H1 (cell line): ENCODE results near the gene ZNF598. TPM values are rescaled to one million over a fixed set of nuclear protein-coding genes. Genes with fewer than 3 reads are reported as not detected.

Experiments
- CTCF ChIA-PET: fragments of 300-600 bp; sonication (Branson Sonifier 250); formaldehyde crosslinking; loops from one replicate; lab custom pipeline; 2021; ENCODE audit not compliant: partially characterized antibody; lab: Charles Lee
- POLR2A ChIA-PET: fragments of 300-600 bp; sonication (Branson Sonifier 250); formaldehyde crosslinking; loops from one replicate; lab custom pipeline; 2021; ENCODE audit warnings: inconsistent platforms; ENCODE audit not compliant: partially characterized antibody; lab: Charles Lee
- DNase-seq, 2 experiments: peaks; one replicate each; pipeline versions ENCODE4 v3.0.0 to v3.0.0-alpha.2; 2010 to 2022; ENCODE audit warnings: low spot score in 2 of 2, low read depth in 1 of 2, mixed read lengths in 1 of 2
- FAIRE-seq: peaks from 2 replicates; lab custom pipeline; 2011; peaks lifted over from hg19 to GRCh38; lab: Jason Lieb, UNC
- H2AFZ ChIP-seq: 2 replicates; pipeline ENCODE4 v1.8.1; 2012; ENCODE audit warnings: low read length, inconsistent platforms
- H2AK5ac ChIP-seq: 2 replicates; pipeline ENCODE4 v1.6.1; 2013; ENCODE audit warnings: low read depth, low read length
- H2BK120ac ChIP-seq: replicated peaks from 2 replicates; pipeline ENCODE3; 2013; ENCODE audit warnings: low read depth, low read length, inconsistent platforms
- H2BK12ac ChIP-seq: 2 replicates; pipeline ENCODE4 v1.6.1; 2013; ENCODE audit warnings: low read depth, low read length
- H2BK15ac ChIP-seq: 2 replicates; pipeline ENCODE4 v1.6.1; 2013; ENCODE audit warnings: low read length
- H2BK20ac ChIP-seq: 2 replicates; pipeline ENCODE4 v1.6.1; 2013; ENCODE audit warnings: low read length
- H2BK5ac ChIP-seq: 2 replicates; pipeline ENCODE4 v1.6.1; 2013; ENCODE audit warnings: low read depth, low read length
- H3K14ac ChIP-seq: 2 replicates; pipeline ENCODE4 v1.6.1; 2013; ENCODE audit warnings: inconsistent platforms; ENCODE audit not compliant: insufficient read length
- H3K18ac ChIP-seq: 2 replicates; pipeline ENCODE4 v1.6.1; 2013; ENCODE audit warnings: low read length; ENCODE audit errors: extremely low read depth
- H3K23ac ChIP-seq: 2 replicates; pipeline ENCODE4 v1.6.1; 2013; ENCODE audit warnings: inconsistent platforms; ENCODE audit not compliant: insufficient read length
- H3K23me2 ChIP-seq: 2 replicates; pipeline ENCODE4 v1.6.1; 2013; ENCODE audit warnings: low read depth, low read length
- H3K27ac ChIP-seq: 2 replicates; pipeline ENCODE4 v1.6.1; 2011; ENCODE audit warnings: low read depth, low read length, inconsistent platforms
- H3K27me3 ChIP-seq, 4 experiments: replicated peaks in 1 of 4; 1 replicate in 1 of 4; 2 replicates in 3 of 4; pipeline versions ENCODE4 v1.6.1 to v1.8.1; 2011 to 2013; ENCODE audit warnings: low read length in 3 of 4, mild to moderate bottlenecking in 3 of 4, inconsistent platforms in 2 of 4, mixed read lengths in 2 of 4, moderate library complexity in 1 of 4; ENCODE audit not compliant: control insufficient read depth in 3 of 4, insufficient read depth in 3 of 4; ENCODE audit errors: extremely low read depth in 1 of 4
- H3K36me3 ChIP-seq, 4 experiments: 2 replicates each; pipeline versions ENCODE4 v1.6.1 to v1.8.1; 2011 to 2013; ENCODE audit warnings: mild to moderate bottlenecking in 4 of 4, low read length in 3 of 4, moderate library complexity in 2 of 4, control low read depth in 1 of 4, inconsistent platforms in 1 of 4; ENCODE audit not compliant: insufficient read depth in 4 of 4, control insufficient read depth in 2 of 4
- H3K4ac ChIP-seq: replicated peaks from 2 replicates; pipeline ENCODE3; 2013; ENCODE audit warnings: low read length, low read depth, mixed read lengths, inconsistent platforms; ENCODE audit not compliant: insufficient read length
- H3K4me1 ChIP-seq, 4 experiments: replicated peaks in 1 of 4; 1 replicate in 1 of 4; 2 replicates in 3 of 4; pipeline versions ENCODE4 v1.6.1 to v1.8.1; 2011 to 2013; ENCODE audit warnings: low read length in 3 of 4, inconsistent platforms in 2 of 4, mixed read lengths in 1 of 4; ENCODE audit not compliant: insufficient read depth in 4 of 4, control insufficient read depth in 3 of 4
- H3K4me2 ChIP-seq, 2 experiments: 2 replicates each; pipeline versions ENCODE4 v1.6.1 to v1.8.1; 2011 to 2013; ENCODE audit warnings: low read depth in 2 of 2, low read length in 2 of 2, control low read depth in 1 of 2, inconsistent platforms in 1 of 2, mild to moderate bottlenecking in 1 of 2; ENCODE audit not compliant: insufficient read depth in 1 of 2
- H3K4me3 ChIP-seq, 4 experiments: fragments of 200-600, 300-600 bp in 1 of 4; sonication (generic), shearing (Covaris generic), sonication (Bioruptor Twin) in 1 of 4; 2 replicates each; pipeline versions ENCODE4 v1.5.1 to v1.8.1; 2011 to 2016; ENCODE audit warnings: low read length in 4 of 4, low read depth in 3 of 4, control low read depth in 2 of 4, inconsistent platforms in 2 of 4, mild to moderate bottlenecking in 2 of 4, mixed read lengths in 1 of 4, moderate library complexity in 1 of 4; ENCODE audit not compliant: insufficient read depth in 2 of 4; ENCODE audit errors: extremely low read depth in 1 of 4
- H3K56ac ChIP-seq: replicated peaks from 2 replicates; pipeline ENCODE3; 2013; ENCODE audit warnings: low read depth, mild to moderate bottlenecking, mixed read lengths, low read length, inconsistent platforms; ENCODE audit not compliant: insufficient read length
- H3K79me1 ChIP-seq: 2 replicates; pipeline ENCODE4 v1.6.1; 2013; ENCODE audit warnings: low read depth, low read length, control low read depth
- H3K79me2 ChIP-seq, 2 experiments: 2 replicates each; pipeline versions ENCODE4 v1.6.1 to v1.8.1; 2012 to 2013; ENCODE audit warnings: low read length in 2 of 2, mild to moderate bottlenecking in 2 of 2, inconsistent platforms in 1 of 2; ENCODE audit not compliant: insufficient read depth in 2 of 2, control insufficient read depth in 1 of 2
- H3K9ac ChIP-seq, 4 experiments: replicated peaks in 1 of 4; 1 replicate in 1 of 4; 2 replicates in 3 of 4; pipeline versions ENCODE4 v1.6.1 to v1.8.1; 2011 to 2013; ENCODE audit warnings: low read depth in 3 of 4, low read length in 3 of 4, control low read depth in 2 of 4, mild to moderate bottlenecking in 2 of 4, moderate library complexity in 2 of 4, inconsistent platforms in 1 of 4; ENCODE audit errors: extremely low read depth in 1 of 4
- H3K9me3 ChIP-seq, 2 experiments: 2 replicates each; pipeline versions ENCODE4 v1.6.1 to v1.8.1; 2012 to 2013; ENCODE audit warnings: mild to moderate bottlenecking in 2 of 2, moderate library complexity in 2 of 2, control low read depth in 1 of 2, inconsistent platforms in 1 of 2, low read depth in 1 of 2, low read length in 1 of 2, mixed read lengths in 1 of 2; ENCODE audit not compliant: insufficient read depth in 2 of 2
- H4K20me1 ChIP-seq, 2 experiments: replicated peaks in 1 of 2; 2 replicates each; pipeline versions ENCODE3 to v1.8.1; 2011 to 2013; ENCODE audit warnings: inconsistent platforms in 2 of 2, low read length in 2 of 2, mild to moderate bottlenecking in 1 of 2; ENCODE audit not compliant: insufficient read depth in 2 of 2, control insufficient read depth in 1 of 2
- H4K5ac ChIP-seq: 2 replicates; pipeline ENCODE4 v1.6.1; 2013; ENCODE audit warnings: low read length, low read depth, mixed read lengths, inconsistent platforms; ENCODE audit not compliant: insufficient read length
- H4K8ac ChIP-seq: 2 replicates; pipeline ENCODE4 v1.8.0; 2013; ENCODE audit warnings: mild to moderate bottlenecking, moderate library complexity, low read length, inconsistent platforms; ENCODE audit not compliant: insufficient read depth; ENCODE audit errors: extremely low read depth
- H4K91ac ChIP-seq: replicated peaks from 2 replicates; pipeline ENCODE3; 2013; ENCODE audit warnings: low read length, mixed read lengths, inconsistent platforms; ENCODE audit not compliant: insufficient read length
- EP300 ChIP-seq, 2 experiments: IDR thresholded peaks; 1 replicate in 1 of 2; 2 replicates in 1 of 2; pipeline ENCODE4 v1.6.1; 2011 to 2012; ENCODE audit warnings: low read depth in 2 of 2, low read length in 2 of 2, mild to moderate bottlenecking in 2 of 2, borderline replicate concordance in 1 of 2, inconsistent platforms in 1 of 2, moderate library complexity in 1 of 2
- FOSL1 ChIP-seq: IDR thresholded peaks from 2 replicates; pipeline ENCODE4 v1.6.1; 2011; ENCODE audit warnings: mild to moderate bottlenecking, low read depth, low read length, moderate library complexity; ENCODE audit not compliant: insufficient read depth
- PHF8 ChIP-seq: fragments of 200-600 bp; sonication (generic); conservative IDR thresholded peaks from 2 replicates; pipeline ENCODE4 v1.7.1; 2012; ENCODE audit warnings: low read depth, mild to moderate bottlenecking, inconsistent platforms, low read length, moderate library complexity
- POLR2A ChIP-seq, 2 experiments: IDR thresholded peaks; 1 replicate in 1 of 2; 2 replicates in 1 of 2; pipeline ENCODE4 v1.6.1; 2011; ENCODE audit warnings: low read depth in 2 of 2, low read length in 2 of 2, mild to moderate bottlenecking in 2 of 2; ENCODE audit errors: control extremely low read depth in 1 of 2
- SP4 ChIP-seq: IDR thresholded peaks from 2 replicates; pipeline ENCODE4 v1.6.1; 2012; ENCODE audit warnings: low read length, inconsistent platforms
- TAF1 ChIP-seq: IDR thresholded peaks from 2 replicates; pipeline ENCODE4 v1.6.1; 2011; ENCODE audit warnings: mild to moderate bottlenecking, low read depth, low read length
- WGBS, 2 experiments: shearing (Covaris generic) in 1 of 2; methylation state at CpG; one replicate each; pipeline versions ENCODE4 v1.1.6 to v1.1.7; 2013 to 2015; ENCODE audit warnings: low lambda C conversion rate in 2 of 2, mixed read lengths in 2 of 2, inconsistent platforms in 1 of 2, low coverage in 1 of 2, missing lambda C conversion rate in 1 of 2; ENCODE audit not compliant: insufficient replicate concordance in 2 of 2, insufficient coverage in 1 of 2, insufficient read length in 1 of 2; ENCODE audit errors: extremely low coverage in 1 of 2, missing lambda C conversion rate in 1 of 2; 5-methylcytosine and 5-hydroxymethylcytosine counted together
- polyA plus RNA-seq, 7 experiments: library from polyadenylated mRNA; depleted of rRNA in 3 of 7; stranded (reverse) in 5 of 7; unstranded in 2 of 7; fragments of >200 nt in 5 of 7; fragments of 200-250 nt in 2 of 7; gene quantifications; 1 replicate in 5 of 7; 2 replicates in 1 of 7; 4 replicates in 1 of 7; pipeline versions ENCODE4 v1.2.1 to v1.2.3, GENCODE V29; 2011 to 2013; ENCODE audit warnings: missing spikeins in 2 of 7, mixed read lengths in 2 of 7
- total RNA-seq: library from RNA; stranded (reverse); fragmentation: NEBNext Ultra II Directional; extraction: Animal tissue kit (Norgen Biotek cat#: 25700); gene quantifications from 2 replicates; pipeline ENCODE4 v1.2.1, GENCODE V29; 2021
- TF ChIP-seq, protein P1 (sequence below), 3 experiments: IDR thresholded peaks; 1 replicate in 2 of 3; 2 replicates in 1 of 3; pipeline versions ENCODE4 v1.5.1 to v1.6.1; 2011; ENCODE audit warnings: low read length in 3 of 3, mild to moderate bottlenecking in 3 of 3, inconsistent platforms in 2 of 3, low read depth in 1 of 3, moderate library complexity in 1 of 3; ENCODE audit not compliant: insufficient read depth in 1 of 3; ENCODE audit errors: control extremely low read depth in 1 of 3

ZNF598 gene
- total and polyA plus RNA-seq, 2 of the 8 experiments (the other 6 are each of a cell fraction or from before 2014, with no cell fraction given), result 29.3 to 47.6 TPM

DNA sequence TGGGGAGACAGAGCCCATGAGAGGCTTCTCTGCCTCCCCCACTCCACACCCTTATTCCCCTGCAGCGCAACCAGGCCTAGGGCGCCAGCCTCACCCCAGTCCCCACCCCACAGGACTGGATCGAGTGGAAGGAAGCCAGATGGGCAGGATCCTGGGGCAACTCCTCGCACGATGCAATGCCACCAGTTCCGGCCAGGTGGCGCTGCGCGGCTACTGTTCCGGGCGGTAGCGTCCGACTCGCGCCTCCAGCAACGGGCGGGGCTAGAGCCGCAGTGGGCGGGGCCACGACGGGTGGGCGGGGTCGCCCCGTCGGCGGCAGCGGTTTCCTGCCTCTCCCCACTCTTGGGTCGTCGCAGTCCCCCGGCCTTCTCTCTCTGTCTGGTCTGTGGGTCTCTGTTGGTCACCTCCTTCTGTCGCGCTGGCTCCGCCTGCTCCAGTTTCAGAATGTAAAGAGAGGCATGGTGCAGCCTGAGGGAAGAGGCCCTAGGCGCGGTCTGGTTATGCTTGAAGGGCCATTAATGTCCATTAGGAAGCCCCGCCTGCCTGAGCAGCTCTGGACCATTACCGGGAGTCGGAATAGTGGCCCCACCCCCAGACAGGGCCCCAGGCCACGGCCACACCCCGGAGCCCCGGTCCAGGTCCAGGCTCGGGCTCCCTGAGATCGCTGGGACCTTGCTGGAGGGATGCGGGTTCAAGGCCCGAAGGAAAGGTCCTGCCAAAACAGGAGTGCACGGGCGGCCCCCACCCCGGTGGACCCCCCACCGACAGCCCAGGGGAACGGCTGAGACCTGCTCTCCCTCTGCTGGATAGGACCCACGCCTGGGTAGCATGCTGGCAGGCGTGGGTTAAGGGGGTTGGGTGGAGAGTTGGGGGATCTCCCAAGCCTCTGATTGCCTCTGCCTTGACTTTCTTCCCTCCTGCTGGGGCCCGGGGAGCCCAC, 13.7 kb upstream of the ZNF598 start:
- H4K91ac ChIP-seq, result peak overlapping the region; percentile 70
- peak overlapping the region; percentile 85 for H3K18ac ChIP-seq
- H3K14ac ChIP-seq, result no peak overlapping the region
- H4K5ac ChIP-seq, result peak overlapping the region; percentile 49
- peaks cover 0 to 27% (median 13%) of the 10 kb centered on the region in 4 experiments; a peak in 5 of 7 replicates for H3K4me1 ChIP-seq
- ChIA-PET POLR2A (interaction anchor here (0.6 to 1.8 kb wide), 14 partner anchors 10 to 134 kb away, joined by 3 to 14 read pairs (median 3); partner anchors contain the start of genes RAB26, TRAF7 and ZNF598), CTCF (interaction anchor here (0.6 to 7.5 kb wide), 36 partner anchors 10 to 890 kb away, joined by 3 to 55 read pairs (median 6); partner anchors contain the start of genes NTHL1, RAB26, TRAF7 and TSC2)
- no peak overlapping the region; the same call in 1 of the 2 replicates for H2AFZ ChIP-seq
- H2BK20ac ChIP-seq, result no peak overlapping the region
- H3K9ac ChIP-seq, result no peak overlapping the region; a peak in 1 of 7 replicates
- H2AK5ac ChIP-seq, result no peak overlapping the region
- H3K56ac ChIP-seq, result no peak overlapping the region
- H3K4ac ChIP-seq, result no peak overlapping the region
- H3K9me3 ChIP-seq, result no peaks in the 10 kb centered on the region
- WGBS, 2 experiments, result 11% methylated on average over 52 of the region's 53 CpGs; no CpG with 5 or more reads in 1 of the 2 experiments
- H3K36me3 ChIP-seq, result peaks cover 0 to 5% (median 0%) of the 10 kb centered on the region in 4 experiments; a peak in 1 of 8 replicates
- no peaks in the 10 kb centered on the region for H3K79me2 ChIP-seq
- peaks cover 15% of the 10 kb centered on the region; the same call in 1 of the 2 replicates for H3K23me2 ChIP-seq
- H2BK12ac ChIP-seq, result peak overlapping the region; percentile 80; the same call in 1 of the 2 replicates
- H3K23ac ChIP-seq, result no peak overlapping the region
- peak overlapping the region; percentile 21 to 59 (median 32); a peak in 6 of 8 replicates for H3K4me3 ChIP-seq
- peaks cover 0 to 8% of the 10 kb centered on the region in 2 experiments for H4K20me1 ChIP-seq
- no peaks in the 10 kb centered on the region for H3K79me1 ChIP-seq
- peak overlapping the region; percentile 97 for H2BK15ac ChIP-seq
- peak overlapping the region; percentile 24; the same call in 1 of the 2 replicates for H2BK5ac ChIP-seq
- DNase-seq, result peak; percentile 71 to 100
- H3K27ac ChIP-seq, result no peak overlapping the region
- peak overlapping the region; percentile 16 to 76 for H3K4me2 ChIP-seq
- peak overlapping the region; percentile 86 for H4K8ac ChIP-seq
- no peak overlapping the region for H2BK120ac ChIP-seq
- no peak for FAIRE-seq
- peaks cover 22 to 59% (median 52%) of the 10 kb centered on the region in 4 experiments for H3K27me3 ChIP-seq
- TF ChIP-seq EP300 (IDR thresholded peaks at IDR 0.05; ENCODE audit: borderline replicate concordance in 1 of 2, low read depth in 2 of 2, low read length in 2 of 2), result no peak
- peak; percentile 28; the same call in 1 of the 2 replicates for TF ChIP-seq TAF1
- no peak for TF ChIP-seq FOSL1
- TF ChIP-seq POLR2A (IDR thresholded peaks at IDR 0.05; ENCODE audit: control extremely low read depth in 1 of 2, low read depth in 2 of 2, low read length in 2 of 2), result no peak
- TF ChIP-seq, protein P1, sequence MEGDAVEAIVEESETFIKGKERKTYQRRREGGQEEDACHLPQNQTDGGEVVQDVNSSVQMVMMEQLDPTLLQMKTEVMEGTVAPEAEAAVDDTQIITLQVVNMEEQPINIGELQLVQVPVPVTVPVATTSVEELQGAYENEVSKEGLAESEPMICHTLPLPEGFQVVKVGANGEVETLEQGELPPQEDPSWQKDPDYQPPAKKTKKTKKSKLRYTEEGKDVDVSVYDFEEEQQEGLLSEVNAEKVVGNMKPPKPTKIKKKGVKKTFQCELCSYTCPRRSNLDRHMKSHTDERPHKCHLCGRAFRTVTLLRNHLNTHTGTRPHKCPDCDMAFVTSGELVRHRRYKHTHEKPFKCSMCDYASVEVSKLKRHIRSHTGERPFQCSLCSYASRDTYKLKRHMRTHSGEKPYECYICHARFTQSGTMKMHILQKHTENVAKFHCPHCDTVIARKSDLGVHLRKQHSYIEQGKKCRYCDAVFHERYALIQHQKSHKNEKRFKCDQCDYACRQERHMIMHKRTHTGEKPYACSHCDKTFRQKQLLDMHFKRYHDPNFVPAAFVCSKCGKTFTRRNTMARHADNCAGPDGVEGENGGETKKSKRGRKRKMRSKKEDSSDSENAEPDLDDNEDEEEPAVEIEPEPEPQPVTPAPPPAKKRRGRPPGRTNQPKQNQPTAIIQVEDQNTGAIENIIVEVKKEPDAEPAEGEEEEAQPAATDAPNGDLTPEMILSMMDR (IDR thresholded peaks at IDR 0.05; ENCODE audit: control extremely low read depth in 1 of 3, insufficient read depth in 1 of 3, low read depth in 1 of 3, low read length in 3 of 3), result peak in 2 of 3 experiments; percentile 92 to 99; a peak in 3 of 4 replicates
- no peak for TF ChIP-seq PHF8
- no peak for TF ChIP-seq SP4
